Measurements from ENCODE around the gene MAP3K5. TPM values are rescaled to one million over a fixed set of nuclear protein-coding genes. Genes with fewer than 3 reads are reported as not detected.

The MAP3K5 gene
- total and polyA plus RNA-seq, 9 of the 15 experiments (the other 6 are each of a cell fraction or from before 2014, with no cell fraction given), result 2.2 to 13.0 (median 9.9) TPM

DNA sequence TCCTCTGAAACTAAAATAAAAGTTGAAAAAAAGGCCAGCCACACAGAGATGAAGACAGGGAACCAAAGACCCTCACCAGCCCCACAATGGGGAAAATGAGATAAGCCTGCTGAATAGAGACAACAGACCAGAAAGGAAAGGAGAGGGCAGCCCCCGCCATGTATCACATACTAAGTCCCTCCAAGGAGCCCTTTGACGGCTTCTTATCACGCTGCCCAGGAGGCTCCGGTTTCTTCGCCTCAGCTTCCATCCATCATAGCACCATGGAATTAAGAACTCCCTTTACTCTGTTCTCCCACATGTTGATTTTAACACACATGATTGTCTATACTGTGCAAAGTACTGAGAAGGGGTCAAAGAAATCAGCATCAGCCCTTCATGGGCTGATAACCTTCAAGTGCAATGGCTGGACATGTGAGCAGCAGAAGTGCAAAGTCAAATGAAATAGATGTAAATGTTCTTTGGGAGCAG is 54.9 kb downstream of the MAP3K5 start (continued):
- TF ChIP-seq, protein P1, sequence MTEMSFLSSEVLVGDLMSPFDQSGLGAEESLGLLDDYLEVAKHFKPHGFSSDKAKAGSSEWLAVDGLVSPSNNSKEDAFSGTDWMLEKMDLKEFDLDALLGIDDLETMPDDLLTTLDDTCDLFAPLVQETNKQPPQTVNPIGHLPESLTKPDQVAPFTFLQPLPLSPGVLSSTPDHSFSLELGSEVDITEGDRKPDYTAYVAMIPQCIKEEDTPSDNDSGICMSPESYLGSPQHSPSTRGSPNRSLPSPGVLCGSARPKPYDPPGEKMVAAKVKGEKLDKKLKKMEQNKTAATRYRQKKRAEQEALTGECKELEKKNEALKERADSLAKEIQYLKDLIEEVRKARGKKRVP (CRISPR knock-in tag; IDR thresholded peaks at IDR 0.05), result no peak
- TF ChIP-seq ZNF134 (CRISPR knock-in tag; conservative IDR thresholded peaks at IDR 0.05) (no peak), FOXP1 (CRISPR knock-in tag; IDR thresholded peaks at IDR 0.05) (no peak), NCOR1 (IDR thresholded peaks at IDR 0.05) (peak; percentile 78), POLR2AphosphoS5 (IDR thresholded peaks at IDR 0.05; ENCODE audit: control insufficient read depth, insufficient read depth, low read depth, low read length) (peak; percentile 61; the same call in 1 of the 2 replicates), HOXB6 (CRISPR knock-in tag; IDR thresholded peaks at IDR 0.05; ENCODE audit: borderline replicate concordance) (no peak), ZNF707 (CRISPR knock-in tag; conservative IDR thresholded peaks at IDR 0.05) (no peak), HNRNPK (IDR thresholded peaks at IDR 0.05; ENCODE audit: low read depth, low read length, poor library complexity, severe bottlenecking) (no peak), PRPF4 (IDR thresholded peaks at IDR 0.05; ENCODE audit: insufficient read depth, low read depth, low read length, poor library complexity, severe bottlenecking) (no peak), HNRNPUL1 (IDR thresholded peaks at IDR 0.05; ENCODE audit: low read length) (no peak), JUN (IDR thresholded peaks at IDR 0.05; ENCODE audit: borderline replicate concordance, low read depth, low read length) (no peak), JUN (CRISPR knock-in tag; IDR thresholded peaks at IDR 0.05; ENCODE audit: borderline replicate concordance) (no peak)
- TF ChIP-seq, protein P2, sequence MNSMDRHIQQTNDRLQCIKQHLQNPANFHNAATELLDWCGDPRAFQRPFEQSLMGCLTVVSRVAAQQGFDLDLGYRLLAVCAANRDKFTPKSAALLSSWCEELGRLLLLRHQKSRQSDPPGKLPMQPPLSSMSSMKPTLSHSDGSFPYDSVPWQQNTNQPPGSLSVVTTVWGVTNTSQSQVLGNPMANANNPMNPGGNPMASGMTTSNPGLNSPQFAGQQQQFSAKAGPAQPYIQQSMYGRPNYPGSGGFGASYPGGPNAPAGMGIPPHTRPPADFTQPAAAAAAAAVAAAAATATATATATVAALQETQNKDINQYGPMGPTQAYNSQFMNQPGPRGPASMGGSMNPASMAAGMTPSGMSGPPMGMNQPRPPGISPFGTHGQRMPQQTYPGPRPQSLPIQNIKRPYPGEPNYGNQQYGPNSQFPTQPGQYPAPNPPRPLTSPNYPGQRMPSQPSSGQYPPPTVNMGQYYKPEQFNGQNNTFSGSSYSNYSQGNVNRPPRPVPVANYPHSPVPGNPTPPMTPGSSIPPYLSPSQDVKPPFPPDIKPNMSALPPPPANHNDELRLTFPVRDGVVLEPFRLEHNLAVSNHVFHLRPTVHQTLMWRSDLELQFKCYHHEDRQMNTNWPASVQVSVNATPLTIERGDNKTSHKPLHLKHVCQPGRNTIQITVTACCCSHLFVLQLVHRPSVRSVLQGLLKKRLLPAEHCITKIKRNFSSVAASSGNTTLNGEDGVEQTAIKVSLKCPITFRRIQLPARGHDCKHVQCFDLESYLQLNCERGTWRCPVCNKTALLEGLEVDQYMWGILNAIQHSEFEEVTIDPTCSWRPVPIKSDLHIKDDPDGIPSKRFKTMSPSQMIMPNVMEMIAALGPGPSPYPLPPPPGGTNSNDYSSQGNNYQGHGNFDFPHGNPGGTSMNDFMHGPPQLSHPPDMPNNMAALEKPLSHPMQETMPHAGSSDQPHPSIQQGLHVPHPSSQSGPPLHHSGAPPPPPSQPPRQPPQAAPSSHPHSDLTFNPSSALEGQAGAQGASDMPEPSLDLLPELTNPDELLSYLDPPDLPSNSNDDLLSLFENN (IDR thresholded peaks at IDR 0.05; ENCODE audit: low read depth in 2 of 2, low read length in 2 of 2), result 0 out of 4 replicates have a peak, but pooled peaks of 1 of the 2 experiments have one; percentile 57
- TF ChIP-seq, protein P3, sequence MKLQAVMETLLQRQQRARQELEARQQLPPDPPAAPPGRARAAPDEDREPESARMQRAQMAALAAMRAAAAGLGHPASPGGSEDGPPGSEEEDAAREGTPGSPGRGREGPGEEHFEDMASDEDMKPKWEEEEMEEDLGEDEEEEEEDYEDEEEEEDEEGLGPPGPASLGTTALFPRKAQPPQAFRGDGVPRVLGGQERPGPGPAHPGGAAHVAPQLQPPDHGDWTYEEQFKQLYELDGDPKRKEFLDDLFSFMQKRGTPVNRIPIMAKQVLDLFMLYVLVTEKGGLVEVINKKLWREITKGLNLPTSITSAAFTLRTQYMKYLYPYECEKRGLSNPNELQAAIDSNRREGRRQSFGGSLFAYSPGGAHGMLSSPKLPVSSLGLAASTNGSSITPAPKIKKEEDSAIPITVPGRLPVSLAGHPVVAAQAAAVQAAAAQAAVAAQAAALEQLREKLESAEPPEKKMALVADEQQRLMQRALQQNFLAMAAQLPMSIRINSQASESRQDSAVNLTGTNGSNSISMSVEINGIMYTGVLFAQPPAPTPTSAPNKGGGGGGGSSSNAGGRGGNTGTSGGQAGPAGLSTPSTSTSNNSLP (IDR thresholded peaks at IDR 0.05; ENCODE audit: borderline replicate concordance, low read depth, low read length), result no peak
- TF ChIP-seq, protein P4, sequence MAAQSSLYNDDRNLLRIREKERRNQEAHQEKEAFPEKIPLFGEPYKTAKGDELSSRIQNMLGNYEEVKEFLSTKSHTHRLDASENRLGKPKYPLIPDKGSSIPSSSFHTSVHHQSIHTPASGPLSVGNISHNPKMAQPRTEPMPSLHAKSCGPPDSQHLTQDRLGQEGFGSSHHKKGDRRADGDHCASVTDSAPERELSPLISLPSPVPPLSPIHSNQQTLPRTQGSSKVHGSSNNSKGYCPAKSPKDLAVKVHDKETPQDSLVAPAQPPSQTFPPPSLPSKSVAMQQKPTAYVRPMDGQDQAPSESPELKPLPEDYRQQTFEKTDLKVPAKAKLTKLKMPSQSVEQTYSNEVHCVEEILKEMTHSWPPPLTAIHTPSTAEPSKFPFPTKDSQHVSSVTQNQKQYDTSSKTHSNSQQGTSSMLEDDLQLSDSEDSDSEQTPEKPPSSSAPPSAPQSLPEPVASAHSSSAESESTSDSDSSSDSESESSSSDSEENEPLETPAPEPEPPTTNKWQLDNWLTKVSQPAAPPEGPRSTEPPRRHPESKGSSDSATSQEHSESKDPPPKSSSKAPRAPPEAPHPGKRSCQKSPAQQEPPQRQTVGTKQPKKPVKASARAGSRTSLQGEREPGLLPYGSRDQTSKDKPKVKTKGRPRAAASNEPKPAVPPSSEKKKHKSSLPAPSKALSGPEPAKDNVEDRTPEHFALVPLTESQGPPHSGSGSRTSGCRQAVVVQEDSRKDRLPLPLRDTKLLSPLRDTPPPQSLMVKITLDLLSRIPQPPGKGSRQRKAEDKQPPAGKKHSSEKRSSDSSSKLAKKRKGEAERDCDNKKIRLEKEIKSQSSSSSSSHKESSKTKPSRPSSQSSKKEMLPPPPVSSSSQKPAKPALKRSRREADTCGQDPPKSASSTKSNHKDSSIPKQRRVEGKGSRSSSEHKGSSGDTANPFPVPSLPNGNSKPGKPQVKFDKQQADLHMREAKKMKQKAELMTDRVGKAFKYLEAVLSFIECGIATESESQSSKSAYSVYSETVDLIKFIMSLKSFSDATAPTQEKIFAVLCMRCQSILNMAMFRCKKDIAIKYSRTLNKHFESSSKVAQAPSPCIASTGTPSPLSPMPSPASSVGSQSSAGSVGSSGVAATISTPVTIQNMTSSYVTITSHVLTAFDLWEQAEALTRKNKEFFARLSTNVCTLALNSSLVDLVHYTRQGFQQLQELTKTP (IDR thresholded peaks at IDR 0.05; ENCODE audit: low read depth in 1 of 2, partially characterized antibody in 2 of 2), result no peak
- TF ChIP-seq, protein P5, sequence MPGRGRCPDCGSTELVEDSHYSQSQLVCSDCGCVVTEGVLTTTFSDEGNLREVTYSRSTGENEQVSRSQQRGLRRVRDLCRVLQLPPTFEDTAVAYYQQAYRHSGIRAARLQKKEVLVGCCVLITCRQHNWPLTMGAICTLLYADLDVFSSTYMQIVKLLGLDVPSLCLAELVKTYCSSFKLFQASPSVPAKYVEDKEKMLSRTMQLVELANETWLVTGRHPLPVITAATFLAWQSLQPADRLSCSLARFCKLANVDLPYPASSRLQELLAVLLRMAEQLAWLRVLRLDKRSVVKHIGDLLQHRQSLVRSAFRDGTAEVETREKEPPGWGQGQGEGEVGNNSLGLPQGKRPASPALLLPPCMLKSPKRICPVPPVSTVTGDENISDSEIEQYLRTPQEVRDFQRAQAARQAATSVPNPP (IDR thresholded peaks at IDR 0.05; ENCODE audit: borderline replicate concordance, insufficient read depth, insufficient read length), result no peak
